Femur (tissue), 1 donor: ENCODE measurements around the gene MED1.

Source experiments
- DNase-seq: peaks from one replicate; pipeline ENCODE4 v3.0.0-alpha.2; 2017

MED1 gene

GRCh38 chr17:39361064-39361463 lies 90.0 kb downstream of the MED1 start:
- DNase-seq = no peak

GRCh38 chr17:39360537-39360936 lies 90.5 kb downstream of the MED1 start:
- no peak for DNase-seq

DNA sequence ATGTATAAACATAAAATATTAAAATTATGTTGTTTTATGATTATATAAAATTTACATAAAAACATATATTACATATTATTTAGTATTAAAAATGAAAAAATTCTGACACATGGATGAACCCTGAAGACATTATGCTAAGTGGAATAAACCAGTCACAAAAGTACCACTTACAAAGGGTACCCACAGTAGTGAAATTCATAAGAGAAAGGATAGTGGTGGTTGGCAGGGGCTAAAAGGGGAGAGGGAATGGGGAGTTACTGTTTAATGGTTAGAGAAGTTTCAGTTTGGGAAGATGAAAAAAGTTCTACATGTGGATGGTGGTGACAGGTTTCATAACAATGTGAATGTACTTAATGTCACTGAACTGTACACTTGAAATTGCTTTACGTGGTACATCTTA lies 91.1 kb downstream of the MED1 start:
- DNase-seq = no peak

- DNase-seq = no peak
Measured at GRCh38 chr17:39357986-39358385, 93.1 kb downstream of the MED1 start.

- DNase-seq = no peak
Measured at GRCh38 chr17:39357488-39357887, 93.6 kb downstream of the MED1 start.
